Tracheal epithelial cell (primary cell): ENCODE measurements around the gene MICAL2. TPM values are rescaled to one million over a fixed set of nuclear protein-coding genes. Genes with fewer than 3 reads are reported as not detected.

Experiments used
- total RNA-seq: library from RNA; depleted of rRNA; stranded (reverse); fragments of >200 nt; gene quantifications from 2 replicates; pipeline ENCODE4 v1.2.1, GENCODE V29; 2014

MICAL2 gene, protein sequence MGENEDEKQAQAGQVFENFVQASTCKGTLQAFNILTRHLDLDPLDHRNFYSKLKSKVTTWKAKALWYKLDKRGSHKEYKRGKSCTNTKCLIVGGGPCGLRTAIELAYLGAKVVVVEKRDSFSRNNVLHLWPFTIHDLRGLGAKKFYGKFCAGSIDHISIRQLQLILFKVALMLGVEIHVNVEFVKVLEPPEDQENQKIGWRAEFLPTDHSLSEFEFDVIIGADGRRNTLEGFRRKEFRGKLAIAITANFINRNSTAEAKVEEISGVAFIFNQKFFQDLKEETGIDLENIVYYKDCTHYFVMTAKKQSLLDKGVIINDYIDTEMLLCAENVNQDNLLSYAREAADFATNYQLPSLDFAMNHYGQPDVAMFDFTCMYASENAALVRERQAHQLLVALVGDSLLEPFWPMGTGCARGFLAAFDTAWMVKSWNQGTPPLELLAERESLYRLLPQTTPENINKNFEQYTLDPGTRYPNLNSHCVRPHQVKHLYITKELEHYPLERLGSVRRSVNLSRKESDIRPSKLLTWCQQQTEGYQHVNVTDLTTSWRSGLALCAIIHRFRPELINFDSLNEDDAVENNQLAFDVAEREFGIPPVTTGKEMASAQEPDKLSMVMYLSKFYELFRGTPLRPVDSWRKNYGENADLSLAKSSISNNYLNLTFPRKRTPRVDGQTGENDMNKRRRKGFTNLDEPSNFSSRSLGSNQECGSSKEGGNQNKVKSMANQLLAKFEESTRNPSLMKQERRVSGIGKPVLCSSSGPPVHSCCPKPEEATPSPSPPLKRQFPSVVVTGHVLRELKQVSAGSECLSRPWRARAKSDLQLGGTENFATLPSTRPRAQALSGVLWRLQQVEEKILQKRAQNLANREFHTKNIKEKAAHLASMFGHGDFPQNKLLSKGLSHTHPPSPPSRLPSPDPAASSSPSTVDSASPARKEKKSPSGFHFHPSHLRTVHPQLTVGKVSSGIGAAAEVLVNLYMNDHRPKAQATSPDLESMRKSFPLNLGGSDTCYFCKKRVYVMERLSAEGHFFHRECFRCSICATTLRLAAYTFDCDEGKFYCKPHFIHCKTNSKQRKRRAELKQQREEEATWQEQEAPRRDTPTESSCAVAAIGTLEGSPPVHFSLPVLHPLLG
- total RNA-seq, result 43.7 and 192 TPM in 2 replicates

GRCh38 chr11:12110201-12110713 lies at the start of gene MICAL2:
TSS of gene MICAL2 (plus strand) at chr11:12110590. CDS start at chr11:12162156, 51,566 bp downstream.

Other genes with a start within 250 kb of the MICAL2 start
- gene DKK3, start 102.0 kb upstream of the MICAL2 start, total RNA-seq, result 30.1 and 285 TPM in 2 replicates